RCC 7860 (cell line): ENCODE data around the gene EN2.

ENCODE experiments used
- DNase-seq: peaks from one replicate; pipeline ENCODE4 v3.0.0-alpha.2; 2015; ENCODE audit warnings: low spot score
- FAIRE-seq: peaks from 2 replicates; lab custom pipeline; 2012; peaks lifted over from hg19 to GRCh38; lab: Jason Lieb, UNC

Gene EN2

DNA sequence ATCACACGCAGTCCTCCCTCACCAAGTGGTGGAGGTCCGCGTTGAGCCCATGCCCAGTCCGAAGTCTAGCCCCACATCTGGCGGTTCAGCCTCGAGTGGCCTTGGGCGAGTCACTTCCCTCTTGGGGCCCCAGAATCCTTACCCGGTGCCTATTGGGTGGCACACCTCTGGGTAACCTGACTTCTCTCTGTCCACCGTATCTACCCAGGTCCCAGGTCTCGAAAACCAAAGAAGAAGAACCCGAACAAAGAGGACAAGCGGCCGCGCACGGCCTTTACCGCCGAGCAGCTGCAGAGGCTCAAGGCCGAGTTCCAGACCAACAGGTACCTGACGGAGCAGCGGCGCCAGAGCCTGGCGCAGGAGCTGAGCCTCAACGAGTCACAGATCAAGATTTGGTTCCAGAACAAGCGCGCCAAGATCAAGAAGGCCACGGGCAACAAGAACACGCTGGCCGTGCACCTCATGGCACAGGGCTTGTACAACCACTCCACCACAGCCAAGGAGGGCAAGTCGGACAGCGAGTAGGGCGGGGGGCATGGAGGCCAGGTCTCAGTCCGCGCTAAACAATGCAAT lies 4.3 kb downstream of the EN2 start:
- DNase-seq (no peak), FAIRE-seq (no peak)

DNA sequence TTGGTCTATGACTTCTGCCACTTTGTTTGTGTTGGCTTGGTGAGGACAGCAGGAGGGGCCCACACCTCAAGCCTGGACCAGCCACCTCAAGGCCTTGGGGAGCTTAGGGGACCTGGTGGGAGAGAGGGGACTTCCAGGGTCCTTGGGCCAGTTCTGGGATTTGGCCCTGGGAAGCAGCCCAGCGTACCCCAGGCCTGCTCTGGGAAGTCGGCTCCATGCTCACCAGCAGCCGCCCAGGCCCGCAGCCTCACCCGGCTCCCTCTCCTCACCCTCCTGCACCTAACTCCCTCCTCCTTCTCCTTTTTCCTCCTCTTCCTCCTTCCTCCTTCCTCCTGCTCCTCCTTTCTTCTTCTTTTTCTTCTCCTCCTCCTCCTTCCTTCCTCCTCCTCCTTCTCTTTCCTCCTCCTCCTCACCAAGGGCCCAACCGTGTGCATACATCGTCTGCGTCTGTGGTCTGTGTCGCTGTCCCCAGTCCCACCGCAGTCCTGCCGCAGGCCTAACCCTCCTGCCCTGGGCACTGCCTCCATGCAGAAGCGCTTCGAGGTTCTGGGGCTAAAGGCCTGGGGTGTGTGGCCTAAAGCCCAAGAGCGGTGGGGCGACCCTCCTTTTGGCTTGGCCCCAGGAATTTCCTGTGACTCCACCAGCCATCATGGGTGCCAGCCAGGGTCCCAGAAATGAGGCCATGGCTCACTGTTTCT lies 5.3 kb downstream of the EN2 start:
- no peak for FAIRE-seq

DNA sequence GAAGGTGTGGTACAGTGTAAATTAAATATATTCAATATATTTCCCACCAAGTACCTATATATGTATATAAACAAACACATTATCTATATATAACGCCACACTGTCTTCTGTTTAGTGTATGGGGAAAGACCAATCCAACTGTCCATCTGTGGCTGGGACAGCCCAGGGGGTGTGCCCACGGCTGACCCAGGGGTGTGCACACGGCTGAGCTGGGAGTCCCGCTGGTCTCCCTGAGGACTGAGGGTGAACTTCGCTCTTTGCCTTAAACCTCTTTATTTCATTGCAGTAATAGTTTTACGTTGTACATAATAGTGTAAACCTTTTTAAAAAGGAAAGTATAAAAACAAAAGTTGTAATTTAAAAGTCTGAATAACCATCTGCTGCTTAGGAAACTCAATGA lies 6.3 kb downstream of the EN2 start:
- FAIRE-seq: no peak
- DNase-seq: no peak

More for the DNA sequence above, 5.3 kb downstream of the EN2 start:
- no peak for DNase-seq

DNA sequence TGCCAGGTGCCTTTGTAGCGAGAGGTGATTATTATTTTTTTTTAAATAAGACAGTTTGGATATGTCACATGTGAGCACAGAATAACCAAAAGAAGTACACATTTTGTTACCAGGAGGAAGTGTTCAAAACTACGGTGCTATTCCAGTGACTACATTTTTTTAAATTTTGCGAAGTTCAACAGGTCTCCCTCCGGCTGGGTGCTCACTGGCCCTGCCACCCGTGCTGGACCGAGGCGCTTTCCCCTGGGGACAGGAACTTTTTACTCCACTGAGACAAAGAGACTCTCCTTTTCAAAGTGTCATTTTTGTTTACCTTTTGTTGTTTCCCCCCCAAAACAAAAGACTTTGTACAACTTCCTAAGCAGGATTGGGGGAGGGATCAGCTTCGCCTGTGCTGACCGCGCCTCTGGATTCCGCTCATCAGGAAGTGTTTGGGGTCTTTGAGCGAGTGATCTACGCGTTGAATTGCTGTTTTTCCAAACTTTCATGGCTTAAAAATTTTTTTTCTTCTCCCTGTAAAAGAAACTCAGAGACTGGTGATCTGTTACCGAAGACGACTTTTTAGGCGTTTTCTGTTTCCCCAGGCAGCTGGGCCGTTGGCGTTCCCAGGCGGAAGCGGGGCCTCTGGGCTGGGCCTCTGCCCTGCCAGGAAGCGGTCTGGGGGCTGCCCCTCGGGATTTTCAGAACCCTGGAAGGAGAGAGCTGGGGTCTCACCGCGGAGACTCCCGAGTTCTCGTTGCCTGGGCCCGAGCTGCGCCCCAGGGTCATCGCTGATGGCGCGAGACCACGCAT lies 7.2 kb downstream of the EN2 start:
- DNase-seq (no peak), FAIRE-seq (no peak)

DNA sequence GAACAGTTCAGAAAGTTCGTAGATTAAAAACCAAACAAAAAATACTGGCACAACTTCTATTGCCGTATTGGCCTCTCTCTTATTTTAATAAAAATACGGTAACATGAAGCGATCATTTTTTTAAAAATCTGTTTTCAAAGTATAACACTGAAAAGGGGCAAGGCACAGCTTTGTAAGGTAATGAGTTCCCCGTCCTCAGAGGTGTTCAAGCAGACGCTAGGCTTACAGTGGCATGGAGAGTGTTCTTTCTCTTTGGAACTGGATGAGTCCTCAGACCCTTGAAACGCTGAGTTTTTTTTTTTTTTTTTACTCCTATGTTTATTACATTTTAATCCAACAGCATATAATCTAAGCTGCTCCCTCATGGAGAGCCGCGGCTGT lies 7.8 kb downstream of the EN2 start:
- DNase-seq (no peak), FAIRE-seq (no peak)

DNA sequence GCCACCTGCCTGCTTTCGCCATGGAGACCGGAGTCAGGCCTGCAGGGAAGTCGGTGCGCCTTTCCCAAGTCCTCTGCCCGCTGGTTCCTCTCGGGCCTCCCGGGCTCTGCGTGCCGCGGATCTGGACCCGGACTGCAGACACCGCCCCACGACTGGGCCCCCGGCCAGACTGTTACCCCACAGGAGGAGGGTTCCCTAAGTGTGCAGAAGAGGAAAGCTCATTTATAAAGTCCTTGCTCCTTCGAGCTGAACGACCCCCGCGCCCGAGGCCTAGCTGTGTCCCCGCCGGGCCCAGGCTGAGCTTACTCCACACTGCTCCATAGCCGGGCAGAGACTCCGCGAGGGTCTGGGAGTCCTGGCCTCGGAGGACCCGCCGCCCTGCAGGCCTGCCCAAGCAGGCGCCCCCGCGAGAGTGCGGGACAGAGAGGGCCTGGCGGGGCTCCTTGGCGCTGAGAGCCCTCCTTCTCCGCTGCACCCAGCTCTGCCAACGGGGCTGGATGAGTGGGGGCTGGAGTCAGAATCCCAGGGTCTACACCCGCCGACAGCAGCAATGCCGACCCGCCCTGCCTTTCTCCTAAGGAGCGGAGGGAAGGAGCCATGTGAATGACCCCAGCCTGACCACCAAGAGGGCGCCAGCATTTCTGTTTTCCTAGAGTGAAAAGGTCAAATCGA lies 8.3 kb downstream of the EN2 start:
- no peak for DNase-seq
- FAIRE-seq: no peak

DNA sequence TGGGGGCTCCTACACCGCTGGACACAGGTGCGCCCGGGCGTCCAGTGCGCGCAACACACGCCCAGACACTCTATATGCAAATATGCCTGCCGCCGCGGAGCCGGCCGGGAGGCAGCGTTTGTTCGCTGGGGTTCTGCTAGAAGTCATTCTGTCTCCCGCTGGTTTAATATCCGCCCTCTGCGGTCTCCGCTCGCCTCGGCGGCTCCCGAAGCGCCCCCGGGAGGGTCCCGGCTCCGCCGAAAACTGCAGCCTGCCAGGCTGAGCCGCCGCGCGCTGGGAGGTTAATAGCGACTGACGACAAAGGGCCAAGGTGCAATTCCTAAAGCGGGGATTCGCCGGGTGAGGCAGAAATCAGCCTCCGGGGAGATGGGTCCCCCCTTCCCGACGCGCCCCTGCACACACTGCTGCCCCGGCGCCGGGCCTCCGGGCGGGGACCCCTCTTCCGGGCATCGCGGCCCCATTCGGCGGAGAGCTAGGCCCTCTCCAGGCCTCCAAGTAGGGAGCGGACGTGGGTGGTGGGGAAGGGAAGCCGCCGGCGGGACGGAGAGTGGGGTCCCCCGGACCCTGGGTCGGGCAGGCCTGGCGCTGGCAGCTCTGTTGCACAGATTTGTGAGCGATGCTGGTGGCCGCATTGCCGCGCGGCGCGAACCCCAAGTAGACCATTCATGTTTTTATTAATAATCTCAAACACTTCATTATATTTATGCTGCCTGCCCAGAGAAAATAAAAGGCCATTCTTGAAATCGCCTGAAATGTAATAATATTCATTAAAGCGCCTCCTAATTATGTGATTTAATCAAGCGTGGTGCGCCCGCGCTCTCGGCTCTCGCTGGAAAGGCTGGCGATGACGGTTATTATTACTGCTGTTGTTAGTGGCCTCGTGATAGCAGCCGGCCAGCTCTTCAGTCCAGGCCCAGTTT lies 9.1 kb downstream of the EN2 start:
- DNase-seq (no peak), FAIRE-seq (no peak)

DNA sequence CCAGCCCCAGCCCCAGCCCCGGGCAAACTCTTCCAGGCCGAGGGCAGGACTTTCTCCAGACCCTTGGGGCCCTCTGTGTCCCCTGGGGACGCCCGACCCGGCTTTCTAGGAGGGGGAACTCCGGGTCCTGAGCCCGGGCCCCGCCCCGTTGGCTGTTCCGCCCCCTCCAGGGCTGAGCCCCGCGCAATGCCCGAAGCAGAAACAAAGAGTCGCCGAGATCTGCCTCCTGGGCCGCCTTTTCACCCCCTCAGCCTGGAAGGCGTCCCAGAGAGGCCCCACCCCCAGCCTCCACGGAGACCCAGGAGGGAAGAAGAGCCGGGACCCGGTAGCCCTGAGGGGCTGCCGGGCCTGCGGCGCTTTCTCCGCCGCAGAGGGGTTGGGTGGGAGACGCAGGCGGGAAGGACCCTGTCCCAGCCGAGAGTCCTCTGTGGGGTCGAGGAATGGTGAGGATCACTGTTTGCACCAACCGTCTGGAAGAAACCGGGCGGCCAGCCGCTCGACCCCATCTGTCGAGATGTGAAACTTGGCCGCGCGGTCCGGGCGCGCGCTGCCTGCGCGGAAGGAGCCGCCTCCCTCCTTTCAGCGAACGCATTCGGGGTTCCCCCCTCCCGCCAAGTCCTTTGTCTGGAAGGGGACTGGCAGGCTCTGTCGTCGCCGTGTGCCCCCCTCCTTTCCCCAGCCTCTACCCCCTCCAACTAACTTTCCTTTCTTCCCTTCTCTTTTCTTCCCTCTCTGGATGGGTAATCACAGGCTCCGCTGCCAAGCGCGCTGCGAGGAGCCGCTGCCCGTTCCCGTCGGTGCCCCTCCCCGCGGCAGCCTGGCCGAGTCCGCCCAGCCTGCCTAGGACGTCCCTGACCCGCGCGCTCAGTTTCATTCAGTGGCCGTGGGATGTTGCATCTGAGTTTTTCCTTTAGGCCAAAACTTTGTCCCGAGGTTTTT lies 10.2 kb downstream of the EN2 start:
- DNase-seq (no peak), FAIRE-seq (no peak)

DNA sequence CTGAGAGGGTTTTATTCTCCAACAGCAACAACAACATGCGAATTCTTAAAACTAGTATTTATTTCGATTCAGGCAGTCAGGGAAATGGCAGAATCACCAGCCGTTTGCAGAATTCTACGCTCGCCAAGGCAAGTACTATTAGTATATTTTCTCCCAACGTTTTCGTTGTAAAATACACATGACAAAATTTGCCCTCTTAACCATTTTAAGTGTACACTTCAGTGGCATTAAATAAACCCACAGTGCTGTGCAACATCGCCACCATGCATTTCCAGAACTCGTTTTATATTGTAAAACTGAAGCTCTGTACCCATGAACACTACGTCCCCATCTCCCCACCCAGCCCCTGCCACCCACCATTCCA lies 10.8 kb downstream of the EN2 start:
- FAIRE-seq: no peak
- DNase-seq: no peak

DNA sequence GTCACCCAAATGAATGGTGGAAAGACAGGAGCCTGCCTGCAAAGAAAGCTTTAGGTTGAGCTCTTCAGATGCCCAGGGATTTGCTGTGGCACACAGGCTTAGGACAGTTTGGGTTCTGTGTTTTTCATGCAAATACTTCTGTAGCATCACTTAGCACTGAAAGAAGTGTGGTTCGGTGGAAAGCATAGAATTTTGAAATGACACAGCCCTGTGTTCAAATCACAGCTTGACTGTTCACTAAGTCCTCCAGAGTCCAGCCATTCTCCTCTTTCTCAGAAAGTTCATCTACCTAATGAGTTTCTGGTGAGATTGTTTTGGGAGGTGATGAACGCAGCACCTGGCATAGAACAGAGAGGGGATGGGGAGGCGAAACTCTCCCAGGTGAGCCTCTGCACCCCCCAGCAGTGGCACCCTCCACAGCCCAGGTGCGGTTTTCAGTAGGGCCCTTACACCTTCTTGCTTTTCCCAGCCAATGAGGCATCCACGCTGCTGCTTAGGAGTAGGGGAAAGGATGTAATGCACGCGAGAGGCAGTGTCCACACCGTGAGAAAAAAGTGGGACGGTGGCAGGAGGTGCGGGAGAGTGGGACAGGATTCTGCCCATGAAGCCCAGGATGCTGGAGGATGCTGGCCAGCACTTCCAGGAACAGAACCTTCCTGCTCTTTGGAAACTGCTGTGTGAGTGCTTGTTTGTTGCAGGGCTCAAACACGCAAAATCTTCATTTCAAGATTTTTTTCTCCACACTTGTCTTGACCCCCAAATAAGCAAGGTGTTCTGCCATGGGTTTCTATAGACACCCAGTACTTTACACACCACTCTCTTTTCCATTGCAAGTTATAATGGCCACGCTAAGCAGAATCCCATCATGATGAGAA lies 11.6 kb downstream of the EN2 start:
- no peak for DNase-seq
- no peak for FAIRE-seq

DNA sequence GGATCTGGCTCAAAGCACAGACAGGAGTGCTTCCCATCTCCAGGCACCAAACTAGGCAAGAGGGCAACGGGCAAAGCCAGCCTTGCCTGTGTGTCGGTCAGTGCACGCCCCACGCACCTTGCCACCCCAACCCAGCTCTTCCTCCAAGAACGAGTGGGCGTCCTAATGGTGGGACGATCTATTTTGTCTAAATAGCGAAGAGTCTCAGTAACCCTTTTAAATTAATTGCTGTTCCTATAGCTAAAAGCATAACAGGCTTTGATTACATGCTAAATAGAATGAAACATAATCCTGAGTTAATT lies 12.2 kb downstream of the EN2 start:
- no peak for DNase-seq
- no peak for FAIRE-seq

DNA sequence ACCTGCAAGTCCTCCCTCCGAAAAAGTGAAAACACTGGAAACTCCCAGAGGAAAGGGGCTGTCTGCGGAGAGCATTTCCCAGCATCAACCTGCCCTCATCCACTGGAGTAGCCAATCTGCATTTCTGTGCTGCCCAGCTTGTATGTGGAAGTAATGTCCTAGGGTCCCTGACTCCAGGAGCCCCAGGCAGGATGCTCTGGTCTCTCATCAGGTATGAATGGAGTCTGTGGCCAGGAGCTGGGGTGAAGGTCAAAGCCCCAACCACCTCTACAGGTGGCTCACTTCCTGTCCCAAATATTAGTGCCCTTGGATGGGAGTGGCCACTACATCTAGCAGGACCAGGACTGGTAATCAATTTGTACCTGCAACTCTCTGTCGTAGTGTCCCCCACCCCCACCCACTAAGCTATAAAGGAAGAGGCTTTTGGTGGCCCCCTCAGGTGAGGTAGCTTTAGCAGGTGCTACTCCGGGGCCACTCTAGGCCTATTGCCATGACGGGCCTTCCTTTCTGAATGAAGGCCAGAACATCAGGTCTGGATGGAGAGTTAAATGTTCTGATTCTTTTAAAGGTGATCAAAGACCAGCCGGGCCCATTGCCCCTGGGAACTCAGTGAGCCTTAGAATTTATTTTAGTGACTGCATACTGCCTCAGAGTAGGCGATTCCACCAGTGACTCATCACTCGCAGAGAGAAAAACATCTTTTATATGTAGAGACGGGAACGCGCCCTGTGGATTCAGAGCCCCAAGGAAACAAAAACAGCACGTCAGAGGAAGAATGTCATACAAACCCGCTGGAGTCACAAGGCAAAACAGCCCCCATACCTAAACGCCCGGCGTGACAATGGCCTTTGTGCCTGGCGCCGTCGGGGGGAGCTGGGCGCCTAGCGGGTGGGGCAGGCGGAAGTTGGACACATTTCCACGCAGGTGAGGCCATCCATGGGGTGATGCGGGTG lies 13.0 kb downstream of the EN2 start:
- no peak for FAIRE-seq
- no peak for DNase-seq

DNA sequence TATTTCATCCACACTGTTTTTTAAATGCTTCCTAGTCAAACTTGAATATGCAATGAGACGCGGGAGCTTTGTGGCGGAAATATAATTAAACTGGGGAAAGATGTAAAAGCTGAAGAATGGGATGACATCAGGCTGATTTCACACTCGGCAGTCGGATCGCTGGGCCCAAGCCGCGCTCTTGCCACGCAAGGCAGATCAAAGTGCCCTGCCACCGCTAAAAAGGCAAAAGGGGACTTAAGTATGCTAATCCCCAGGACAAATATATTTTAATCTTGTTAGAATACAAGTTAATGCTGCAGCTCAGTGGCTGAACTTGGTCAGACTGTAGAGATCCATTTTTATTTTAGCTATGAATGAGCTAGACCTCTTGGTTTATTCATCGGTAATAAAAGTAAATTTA lies 13.8 kb downstream of the EN2 start:
- DNase-seq (no peak), FAIRE-seq (no peak)

DNA sequence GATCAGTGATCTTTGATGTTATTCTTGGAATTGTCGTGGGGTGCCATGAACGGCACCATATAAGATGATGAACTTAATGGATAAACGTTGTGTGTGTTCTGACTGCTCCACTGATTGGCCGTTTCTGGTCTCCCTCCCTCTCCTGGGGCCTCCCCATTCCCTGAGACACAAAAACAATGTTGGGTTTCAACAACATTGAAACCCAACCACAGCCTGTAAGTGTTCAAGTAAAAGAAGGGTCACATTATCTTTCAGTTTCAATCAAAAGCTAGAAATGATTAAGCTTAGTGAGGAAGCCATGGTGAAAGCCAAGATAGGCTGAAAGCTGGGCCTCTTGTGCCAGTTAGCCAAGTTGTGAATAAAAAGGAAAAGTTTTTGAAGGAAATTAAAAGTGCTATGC lies 19.5 kb downstream of the EN2 start:
- DNase-seq (no peak), FAIRE-seq (no peak)

DNA sequence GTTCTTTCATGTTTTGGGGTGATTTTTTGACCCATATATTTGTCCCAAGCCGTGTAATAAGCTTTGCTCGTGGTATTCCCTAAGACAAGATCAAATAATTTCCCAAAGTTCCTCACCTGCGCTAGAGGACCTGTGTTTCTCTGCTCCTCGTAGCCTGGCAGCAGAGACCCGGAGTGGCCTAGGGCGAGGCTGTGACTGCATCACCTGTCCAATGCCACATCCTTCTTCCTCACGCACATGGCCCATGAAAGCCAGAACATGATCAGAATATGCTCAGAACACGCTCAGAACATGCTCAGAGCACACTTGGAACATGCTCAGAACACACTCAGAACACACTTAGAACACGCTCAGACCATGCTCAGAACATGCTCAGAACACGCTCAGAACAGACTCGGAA lies 23.8 kb downstream of the EN2 start:
- FAIRE-seq (no peak), DNase-seq (no peak)

DNA sequence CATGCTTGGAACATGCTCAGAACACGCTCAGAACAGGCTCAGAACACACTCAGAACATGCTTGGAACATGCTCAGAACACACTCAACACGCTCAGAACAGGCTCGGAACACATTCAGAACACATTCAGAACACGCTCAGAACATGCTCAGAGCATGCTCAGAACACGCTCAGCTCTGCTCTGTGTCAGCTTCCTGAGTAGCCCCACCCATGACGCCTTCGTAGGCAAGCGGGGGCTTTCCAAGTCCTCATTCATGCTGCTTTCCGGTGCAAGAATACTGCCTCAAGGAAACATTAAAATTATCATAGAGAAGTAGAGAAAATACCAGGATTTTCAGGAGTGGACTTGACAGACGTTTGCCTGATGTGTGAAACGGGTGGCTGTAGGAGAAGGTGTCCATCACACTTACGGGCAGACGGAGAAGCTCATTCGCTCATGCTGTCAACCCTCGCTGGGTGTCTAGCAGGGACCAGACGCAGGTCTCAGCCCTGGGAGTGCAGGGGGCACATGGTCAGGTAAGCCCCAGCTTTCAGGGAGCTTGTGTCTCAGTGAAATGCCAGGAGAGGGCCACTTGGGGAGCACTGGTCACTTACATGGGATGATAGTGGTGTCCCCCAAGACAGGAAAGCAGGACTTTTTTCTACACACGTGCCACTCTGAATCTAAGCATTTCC lies 24.7 kb downstream of the EN2 start:
- DNase-seq: no peak
- FAIRE-seq: no peak

DNA sequence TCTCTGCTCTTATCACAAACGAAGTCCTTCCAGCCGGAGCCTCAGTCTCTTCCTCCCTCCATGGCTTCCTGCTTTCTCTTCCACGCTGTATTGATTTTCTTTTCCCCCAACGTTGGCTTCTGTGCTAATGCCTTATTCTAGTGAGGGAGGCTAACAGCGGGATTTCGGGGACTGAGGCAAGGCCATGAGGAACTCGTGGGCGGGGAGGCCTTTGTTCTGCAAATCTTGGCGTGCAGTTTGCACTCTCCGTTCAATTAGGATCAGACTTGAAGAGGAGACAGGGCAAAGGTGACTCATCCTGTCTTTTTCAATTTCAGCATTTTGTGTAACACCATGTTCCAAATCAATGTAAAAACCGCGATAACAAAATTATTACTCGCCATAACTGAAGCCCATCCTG lies 25.3 kb downstream of the EN2 start:
- DNase-seq (no peak), FAIRE-seq (no peak)
